Subcutaneous abdominal adipose tissue (tissue), 5 donors: ENCODE results near the gene PON2.
A peak's percentile ranks its signal among the peaks of the same experiment; 100 is the strongest.

ENCODE experiments used
- H3K27ac ChIP-seq: one replicate; pipeline ENCODE4 v1.7.0; 2013; ENCODE audit warnings: low read depth, mild to moderate bottlenecking, inconsistent platforms, low read length, moderate library complexity
- H3K27me3 ChIP-seq, 5 donors: one replicate each; pipeline ENCODE4 v1.7.0; 2013; ENCODE audit warnings: low read length in 5 of 5, inconsistent platforms in 1 of 5; ENCODE audit not compliant: control insufficient read depth in 5 of 5, insufficient read depth in 4 of 5
- H3K36me3 ChIP-seq, 5 donors: one replicate each; pipeline ENCODE4 v1.7.0; 2013; ENCODE audit warnings: low read length in 5 of 5; ENCODE audit not compliant: control insufficient read depth in 5 of 5, insufficient read depth in 5 of 5
- H3K4me1 ChIP-seq, 5 donors: one replicate each; pipeline ENCODE4 v1.7.0; 2013; ENCODE audit warnings: low read length in 5 of 5, mild to moderate bottlenecking in 3 of 5, moderate library complexity in 1 of 5; ENCODE audit not compliant: control insufficient read depth in 5 of 5, insufficient read depth in 5 of 5
- H3K4me3 ChIP-seq, 5 donors: one replicate each; pipeline ENCODE4 v1.7.0; 2013; ENCODE audit warnings: low read length in 5 of 5, low read depth in 1 of 5
- H3K9ac ChIP-seq, 5 donors: one replicate each; pipeline ENCODE4 v1.7.0; 2013; ENCODE audit warnings: low read length in 5 of 5, mild to moderate bottlenecking in 4 of 5, moderate library complexity in 3 of 5
- H3K9me3 ChIP-seq, 5 donors: one replicate each; pipeline ENCODE4 v1.7.0; 2013; ENCODE audit warnings: low read length in 5 of 5; ENCODE audit not compliant: control insufficient read depth in 5 of 5
- donor health status: healthy.
- donor health status: healthy.
- donor health status: healthy.
- donor health status: healthy.
- donor health status: healthy.

Gene PON2

GRCh38 chr7:95411036-95411435 is 23.8 kb downstream of the PON2 start:
- H3K4me3 ChIP-seq = no peak overlapping the region
- no peak overlapping the region for H3K27ac ChIP-seq
- no peaks in the 10 kb centered on the region for H3K4me1 ChIP-seq
- no peak overlapping the region for H3K9ac ChIP-seq
- no peaks in the 10 kb centered on the region for H3K9me3 ChIP-seq
- no peaks in the 10 kb centered on the region for H3K27me3 ChIP-seq
- peaks cover 23 to 60% (median 37%) of the 10 kb centered on the region in 5 donors for H3K36me3 ChIP-seq

- no peak overlapping the region for H3K9ac ChIP-seq
- H3K9me3 ChIP-seq = no peaks in the 10 kb centered on the region
- H3K36me3 ChIP-seq = peaks cover 28 to 66% (median 44%) of the 10 kb centered on the region in 5 donors
- no peaks in the 10 kb centered on the region for H3K27me3 ChIP-seq
- H3K27ac ChIP-seq = no peak overlapping the region
- H3K4me3 ChIP-seq = no peak overlapping the region
- peaks cover 0 to 5% (median 0%) of the 10 kb centered on the region in 5 donors for H3K4me1 ChIP-seq
Measured at GRCh38 chr7:95407751-95408150, 27.1 kb downstream of the PON2 start.

- no peaks in the 10 kb centered on the region for H3K9me3 ChIP-seq
- peaks cover 21 to 51% (median 29%) of the 10 kb centered on the region in 5 donors for H3K36me3 ChIP-seq
- no peak overlapping the region for H3K9ac ChIP-seq
Measured at GRCh38 chr7:95405800-95406199, 29.0 kb downstream of the PON2 start.

GRCh38 chr7:95405208-95405607 is 29.6 kb downstream of the PON2 start:
- peaks cover 21 to 45% (median 24%) of the 10 kb centered on the region in 5 donors for H3K36me3 ChIP-seq
- no peaks in the 10 kb centered on the region for H3K27me3 ChIP-seq
- no peak overlapping the region for H3K9ac ChIP-seq
- peaks cover 0 to 5% (median 0%) of the 10 kb centered on the region in 5 donors for H3K4me1 ChIP-seq
- H3K9me3 ChIP-seq = no peaks in the 10 kb centered on the region
- no peak overlapping the region for H3K27ac ChIP-seq
- H3K4me3 ChIP-seq = no peak overlapping the region

More at GRCh38 chr7:95405800-95406199, 29.0 kb downstream of the PON2 start:
- Histone ChIP-seq H3K27me3 (no peaks in the 10 kb centered on the region), H3K27ac (no peak overlapping the region), H3K4me1 (peaks cover 0 to 5% (median 0%) of the 10 kb centered on the region in 5 donors), H3K4me3 (no peak overlapping the region)

- Histone ChIP-seq H3K27ac (no peak overlapping the region), H3K4me1 (peaks cover 0 to 5% (median 0%) of the 10 kb centered on the region in 5 donors)
Measured at GRCh38 chr7:95404316-95404865, 30.4 kb downstream of the PON2 start.

GRCh38 chr7:95398155-95398940 is 36.5 kb downstream of the PON2 start:
- H3K36me3 ChIP-seq = peaks cover 0 to 4% (median 2%) of the 10 kb centered on the region in 5 donors
- H3K4me3 ChIP-seq = no peak overlapping the region
- no peak overlapping the region for H3K9ac ChIP-seq
- H3K27ac ChIP-seq = no peak overlapping the region
- H3K4me1 ChIP-seq = peaks cover 0 to 17% (median 10%) of the 10 kb centered on the region in 5 donors
- H3K9me3 ChIP-seq = no peaks in the 10 kb centered on the region
- peaks cover 0 to 6% (median 0%) of the 10 kb centered on the region in 5 donors for H3K27me3 ChIP-seq

More at GRCh38 chr7:95404316-95404865, 30.4 kb downstream of the PON2 start:
- H3K36me3 ChIP-seq = peaks cover 16 to 39% (median 18%) of the 10 kb centered on the region in 5 donors
- no peaks in the 10 kb centered on the region for H3K27me3 ChIP-seq
- H3K9me3 ChIP-seq = no peaks in the 10 kb centered on the region
- H3K9ac ChIP-seq = no peak overlapping the region
- H3K4me3 ChIP-seq = no peak overlapping the region

- Histone ChIP-seq H3K9me3 (no peaks in the 10 kb centered on the region), H3K27me3 (peaks cover 0 to 6% (median 0%) of the 10 kb centered on the region in 5 donors), H3K9ac (no peak overlapping the region), H3K4me3 (peak overlapping the region in 3 of 5 donors; percentile 62 to 70 (median 66)), H3K27ac (no peak overlapping the region), H3K4me1 (peaks cover 0 to 17% (median 10%) of the 10 kb centered on the region in 5 donors), H3K36me3 (no peaks in the 10 kb centered on the region)
Measured at GRCh38 chr7:95397381-95397780, 37.4 kb downstream of the PON2 start.

- H3K27ac ChIP-seq = no peak within 1 kb of the TSS
- peaks cover 0 to 17% (median 10%) of the 10 kb centered on the region in 5 donors for H3K4me1 ChIP-seq
- no peaks in the 10 kb centered on the region for H3K9me3 ChIP-seq
- peak within 1 kb of the TSS; percentile 62 to 87 (median 70) for H3K4me3 ChIP-seq
- H3K36me3 ChIP-seq = no peaks in the 10 kb centered on the region
- peaks cover 0 to 6% (median 0%) of the 10 kb centered on the region in 5 donors for H3K27me3 ChIP-seq
- peak within 1 kb of the TSS; percentile 3 to 69 (median 52) for H3K9ac ChIP-seq
Measured at GRCh38 chr7:95396136-95397032, 38.4 kb downstream of the PON2 start, which contains the start of gene PON3. TSS of gene PON3 (minus strand) at chr7:95396375. CDS start at chr7:95396350, 25 bp downstream.

- H3K4me1 ChIP-seq = peaks cover 0 to 17% (median 10%) of the 10 kb centered on the region in 5 donors
- no peak overlapping the region for H3K27ac ChIP-seq
- H3K9me3 ChIP-seq = no peaks in the 10 kb centered on the region
- peaks cover 0 to 6% (median 0%) of the 10 kb centered on the region in 5 donors for H3K27me3 ChIP-seq
- peak overlapping the region in 2 of 5 donors; percentile 68 to 69 for H3K9ac ChIP-seq
- peak overlapping the region; percentile 62 to 73 (median 70) for H3K4me3 ChIP-seq
- H3K36me3 ChIP-seq = no peaks in the 10 kb centered on the region
Measured at GRCh38 chr7:95395755-95396135, 39.1 kb downstream of the PON2 start.
